ENCODE measurements around the gene PLB1.

DNA sequence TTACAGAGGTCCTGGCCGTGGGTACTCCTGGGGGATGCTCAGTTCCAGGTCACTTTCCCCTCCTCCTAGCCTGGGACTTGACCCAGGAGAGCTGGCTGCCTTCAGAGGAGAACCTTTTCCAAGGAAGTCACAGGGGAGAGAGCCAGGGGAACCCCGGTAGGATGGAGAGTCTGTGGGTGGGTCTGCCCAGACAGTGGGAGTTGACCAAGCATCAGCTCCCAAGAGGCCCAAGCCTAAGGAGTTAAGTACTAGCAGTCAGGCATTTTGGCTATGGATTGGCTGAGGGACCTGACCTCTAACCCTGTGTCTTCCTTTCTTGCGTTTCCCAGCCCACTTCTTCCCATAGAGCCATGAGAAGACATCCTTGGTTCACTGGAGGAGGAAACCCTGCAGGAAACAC, 48.8 kb upstream of the PLB1 start:
- TF ChIP-seq EZH2 (IDR thresholded peaks at IDR 0.05; ENCODE audit: insufficient read depth, poor library complexity, severe bottlenecking), result no peak
- no peak for TF ChIP-seq EZH2phosphoT487 (IDR thresholded peaks at IDR 0.05; ENCODE audit: insufficient read depth, low read depth)
